Measurements from ENCODE around the gene CHN2.

- TF ChIP-seq POLR2AphosphoS5 (IDR thresholded peaks at IDR 0.05) (no peak), CTCF (IDR thresholded peaks at IDR 0.05; ENCODE audit: poor library complexity, severe bottlenecking) (no peak), REST (IDR thresholded peaks at IDR 0.05; ENCODE audit: borderline replicate concordance) (no peak), EZH2 (IDR thresholded peaks at IDR 0.05; ENCODE audit: borderline replicate concordance, insufficient read depth, low read length, poor library complexity, severe bottlenecking) (no peak)
These were observed 67.8 kb downstream of the CHN2 start for GRCh38 chr7:29262191-29262917.
